GM23338 (cell line): ENCODE measurements around the gene PHTF2.

ENCODE experiments used
- CREB1 ChIP-seq: fragments of 250-450 bp; sonication (Bioruptor Pico); IDR thresholded peaks from 2 replicates; pipeline ENCODE4 v1.5.0; 2020; ENCODE audit warnings: low read depth, mild to moderate bottlenecking, moderate library complexity
- CTCF ChIP-seq, 2 experiments: fragments of 200-600 bp in 1 of 2; sonication (generic) in 1 of 2; conservative IDR thresholded peaks; 2 replicates each; pipeline versions ENCODE4 v1.5.1 to v1.6.1; 2016 to 2017; ENCODE audit warnings: antibody characterized with exemption in 2 of 2, low read depth in 2 of 2, mild to moderate bottlenecking in 2 of 2, moderate library complexity in 1 of 2
- ETS1 ChIP-seq: IDR thresholded peaks from 2 replicates; pipeline ENCODE4 v1.6.1; 2016; ENCODE audit warnings: antibody characterized with exemption
- EZH2 ChIP-seq: fragments of 200-600 bp; sonication (generic); IDR thresholded peaks from one replicate; pipeline ENCODE4 v1.8.0; 2017; ENCODE audit warnings: antibody characterized with exemption, mild to moderate bottlenecking, low read depth; ENCODE audit not compliant: unreplicated experiment
- EZH2phosphoT487 ChIP-seq: fragments of 200-600 bp; sonication (generic); IDR thresholded peaks from one replicate; pipeline ENCODE4 v1.8.1; 2018; ENCODE audit warnings: antibody characterized with exemption; ENCODE audit not compliant: unreplicated experiment
- JUNB ChIP-seq: IDR thresholded peaks from one replicate; pipeline ENCODE4 v1.6.1; 2016; ENCODE audit warnings: antibody characterized with exemption; ENCODE audit not compliant: unreplicated experiment
- POLR2AphosphoS5 ChIP-seq: IDR thresholded peaks from 2 replicates; pipeline ENCODE4 v1.6.1; 2016; ENCODE audit warnings: antibody characterized with exemption, low read depth
- ZNF331 ChIP-seq: fragments of 250-450 bp; sonication (Bioruptor Pico); IDR thresholded peaks from 2 replicates; pipeline ENCODE4 v1.5.0; 2020; ENCODE audit warnings: low read depth, mild to moderate bottlenecking, moderate library complexity

GRCh38 chr7:77918676-77919075, 120.1 kb downstream of the PHTF2 start:
- TF ChIP-seq CTCF (conservative IDR thresholded peaks at IDR 0.05; ENCODE audit: low read depth in 2 of 2) (no peak), CREB1 (CRISPR knock-in tag) (no peak), EZH2phosphoT487 (no peak), ZNF331 (CRISPR knock-in tag) (no peak), EZH2 (no peak), POLR2AphosphoS5 (no peak), ETS1 (no peak), JUNB (no peak)
